Left forelimb (tissue), 1 donor: ENCODE results near the gene ATAD3C.
A peak's percentile ranks its signal among the peaks of the same experiment; 100 is the strongest.
"Not testable (repeated sequence)": the region's sequence is repeated elsewhere in the genome, so short reads cannot be mapped to it uniquely, and the experiment has no call there.

Experiments
- DNase-seq: peaks from one replicate; pipeline ENCODE4 v3.0.0-alpha.2; 2018; ENCODE audit warnings: low spot score

ATAD3C gene

DNA sequence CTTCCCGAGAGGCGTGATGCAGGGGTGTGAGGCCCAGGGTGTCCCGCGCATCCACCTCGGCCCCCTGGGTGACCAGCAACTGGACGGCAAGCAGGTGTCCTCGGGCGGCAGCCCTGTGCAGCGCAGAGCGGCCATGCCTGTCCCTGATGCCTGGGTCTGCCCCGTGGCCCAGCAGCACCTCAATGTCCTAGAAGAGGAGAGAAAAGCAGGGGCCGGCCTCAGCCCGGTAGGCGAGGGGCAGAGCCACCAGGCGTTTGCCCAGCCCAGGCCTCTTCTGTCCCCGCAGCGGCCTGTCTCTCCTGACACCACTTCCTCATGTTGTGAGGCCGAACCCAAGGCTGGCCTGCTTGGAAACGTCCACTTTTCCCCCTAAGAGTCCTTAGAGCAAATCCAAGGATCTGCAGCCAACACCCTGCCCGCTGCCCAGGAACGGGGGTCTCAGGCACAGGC, 30.1 kb upstream of the ATAD3C start:
- peak; percentile 50 for DNase-seq

DNA sequence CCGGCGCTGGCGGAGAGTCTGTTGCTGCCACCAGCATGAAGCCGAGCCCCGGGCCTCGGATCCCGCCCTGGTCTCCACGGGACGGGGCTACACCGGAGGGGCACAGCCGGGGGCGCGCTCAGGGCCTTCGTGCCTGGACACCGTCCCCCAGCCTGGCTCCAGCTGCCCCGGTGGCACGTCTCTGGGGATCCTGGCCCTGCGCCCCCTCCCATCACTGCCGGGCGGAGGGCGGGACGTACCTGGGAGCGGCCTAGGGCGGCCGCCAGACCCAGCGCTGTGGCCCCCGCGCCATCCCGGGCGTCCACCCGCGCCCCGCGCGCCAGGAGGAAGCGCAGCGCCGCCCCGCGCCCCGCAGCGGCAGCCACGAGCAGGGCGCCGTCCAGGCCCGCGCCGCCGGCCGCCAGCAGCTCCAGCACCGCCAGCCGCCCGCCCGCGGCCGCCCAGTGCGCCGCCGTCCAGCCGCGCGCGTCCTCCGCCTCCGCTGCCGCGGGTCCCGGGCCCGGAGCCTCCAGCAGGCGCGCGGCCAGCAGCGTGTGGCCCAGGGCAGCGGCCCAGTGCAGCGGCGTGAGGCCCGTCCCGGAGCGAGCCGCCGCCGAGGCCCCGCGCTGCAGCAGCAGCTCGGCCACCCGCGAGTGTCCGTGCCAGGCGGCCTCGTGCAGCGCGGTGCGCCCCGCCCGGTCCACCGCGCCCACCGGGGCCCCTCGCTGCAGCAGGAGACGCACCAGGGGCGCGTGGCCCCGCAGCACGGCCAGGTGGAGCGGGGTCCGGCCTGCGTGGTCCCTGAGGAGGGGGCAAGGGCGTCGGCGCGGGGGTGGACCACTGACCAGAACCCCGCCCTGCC, 29.5 kb upstream of the ATAD3C start:
- DNase-seq, result peak; percentile 65

- peak; percentile 64 for DNase-seq
Measured at GRCh38 chr1:1420654-1421141, 28.8 kb upstream of the ATAD3C start.

DNA sequence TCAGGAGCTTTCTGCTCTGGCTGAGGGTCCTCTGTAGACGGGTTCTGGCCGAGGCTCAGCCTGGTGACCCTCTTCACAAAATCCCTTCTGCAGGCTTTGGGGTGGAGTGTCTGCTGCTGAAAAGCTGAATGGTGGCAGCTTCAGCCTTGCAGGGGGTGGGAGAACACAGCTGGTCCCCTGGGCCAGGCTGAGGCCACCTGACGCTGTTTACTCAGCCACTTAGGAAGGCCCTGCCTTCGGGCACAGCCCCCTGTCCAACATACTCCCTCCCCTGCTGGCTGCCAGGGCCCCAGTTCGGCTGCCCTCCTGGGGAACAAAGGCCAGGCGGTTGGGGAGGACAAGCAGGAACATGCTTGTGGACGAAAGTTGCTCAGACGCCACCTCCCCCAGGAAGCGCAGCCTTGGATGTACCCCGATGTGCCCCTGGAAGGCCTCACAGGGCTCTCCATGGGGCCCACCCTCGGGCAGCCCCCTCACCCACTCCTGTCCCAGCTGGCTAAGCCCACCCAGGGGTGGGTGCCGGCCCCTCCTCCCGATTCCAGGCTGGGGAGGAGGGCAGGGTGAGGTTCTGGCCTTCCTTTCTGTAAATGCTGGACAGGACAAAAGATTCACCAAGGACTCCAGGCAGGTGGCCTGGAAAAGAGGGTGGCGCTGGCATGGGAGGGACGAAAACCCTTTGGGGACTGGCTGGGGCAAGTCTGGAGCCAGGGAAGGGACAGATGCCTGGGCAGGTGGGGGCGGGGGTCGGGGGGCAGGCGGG, 28.2 kb upstream of the ATAD3C start, which contains the start of gene ANKRD65:
Gene ANKRD65 (minus strand): TSS at position 130 of the 760 bp plus-strand sequence. CDS start 271 bp downstream, outside the sequence.
- DNase-seq, result peak; percentile 59

DNA sequence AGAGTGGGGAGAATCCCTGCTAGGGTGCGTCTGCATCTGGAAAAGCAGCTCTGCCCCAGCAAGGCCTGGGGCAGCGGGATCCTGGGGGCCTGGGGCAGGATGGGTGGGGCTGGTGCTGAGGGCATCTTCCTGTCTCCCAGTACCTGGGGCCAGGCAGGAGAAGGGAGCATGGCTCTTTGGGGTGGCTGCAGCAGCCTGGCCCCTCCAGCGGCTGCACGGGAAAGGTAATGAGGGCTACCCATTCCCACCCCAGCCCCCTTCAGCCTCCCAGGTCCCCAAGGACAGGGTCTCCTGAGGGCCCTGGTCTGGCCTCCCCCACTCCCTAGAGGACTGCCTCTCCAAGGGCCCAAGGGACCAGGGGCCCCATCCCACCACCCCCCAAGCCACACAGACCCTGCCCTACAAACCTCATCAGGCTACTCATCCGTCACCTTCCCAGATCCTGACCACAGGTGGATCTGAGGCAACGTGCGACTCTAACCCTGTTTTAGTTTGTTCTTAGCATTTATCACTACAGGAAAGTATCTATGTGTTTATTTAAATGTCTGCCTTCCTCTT, 27.5 kb upstream of the ATAD3C start:
- DNase-seq, result peak; percentile 42

GRCh38 chr1:1422465-1423244, 26.8 kb upstream of the ATAD3C start:
- peak; percentile 42 for DNase-seq

DNA sequence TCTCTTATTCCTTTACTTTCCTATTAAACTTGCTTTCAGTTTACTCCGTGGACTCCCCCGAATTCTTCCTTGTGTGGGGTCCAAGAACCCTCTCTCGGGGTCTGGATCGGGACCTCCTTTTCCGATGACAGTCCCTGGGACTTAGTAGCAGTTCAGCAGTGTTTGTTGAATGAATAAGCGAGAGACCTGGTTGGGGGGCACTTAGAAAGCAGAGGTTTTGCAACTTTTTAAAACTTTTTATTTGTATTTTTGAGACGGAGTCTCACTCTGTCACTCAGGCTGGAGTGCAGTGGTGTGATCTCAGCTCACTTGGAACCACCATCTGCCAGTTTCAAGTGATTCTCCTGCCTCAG, 26.3 kb upstream of the ATAD3C start:
- DNase-seq, result peak; percentile 45

DNA sequence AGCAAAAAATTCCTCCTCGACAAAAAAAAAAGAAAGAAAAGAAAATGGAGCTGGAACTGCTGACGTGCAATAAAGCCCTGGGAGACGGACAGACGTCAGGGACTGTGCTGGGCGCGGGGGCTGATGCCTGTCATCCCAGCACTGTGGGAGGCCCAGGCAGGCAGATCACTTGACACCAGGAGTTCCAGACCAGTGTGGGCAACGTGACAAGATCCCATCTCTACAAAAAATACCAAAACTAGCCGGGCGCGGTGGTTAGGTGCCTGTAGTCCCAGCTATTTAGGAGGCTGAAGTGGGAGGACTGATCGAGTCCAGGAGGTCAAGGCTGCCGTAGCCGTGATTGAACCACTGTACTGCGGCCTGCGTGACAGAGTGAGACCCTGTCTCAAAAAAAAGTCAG, 24.8 kb upstream of the ATAD3C start:
- DNase-seq, result no peak

GRCh38 chr1:1425426-1425752, 24.1 kb upstream of the ATAD3C start:
- DNase-seq, result no peak

DNA sequence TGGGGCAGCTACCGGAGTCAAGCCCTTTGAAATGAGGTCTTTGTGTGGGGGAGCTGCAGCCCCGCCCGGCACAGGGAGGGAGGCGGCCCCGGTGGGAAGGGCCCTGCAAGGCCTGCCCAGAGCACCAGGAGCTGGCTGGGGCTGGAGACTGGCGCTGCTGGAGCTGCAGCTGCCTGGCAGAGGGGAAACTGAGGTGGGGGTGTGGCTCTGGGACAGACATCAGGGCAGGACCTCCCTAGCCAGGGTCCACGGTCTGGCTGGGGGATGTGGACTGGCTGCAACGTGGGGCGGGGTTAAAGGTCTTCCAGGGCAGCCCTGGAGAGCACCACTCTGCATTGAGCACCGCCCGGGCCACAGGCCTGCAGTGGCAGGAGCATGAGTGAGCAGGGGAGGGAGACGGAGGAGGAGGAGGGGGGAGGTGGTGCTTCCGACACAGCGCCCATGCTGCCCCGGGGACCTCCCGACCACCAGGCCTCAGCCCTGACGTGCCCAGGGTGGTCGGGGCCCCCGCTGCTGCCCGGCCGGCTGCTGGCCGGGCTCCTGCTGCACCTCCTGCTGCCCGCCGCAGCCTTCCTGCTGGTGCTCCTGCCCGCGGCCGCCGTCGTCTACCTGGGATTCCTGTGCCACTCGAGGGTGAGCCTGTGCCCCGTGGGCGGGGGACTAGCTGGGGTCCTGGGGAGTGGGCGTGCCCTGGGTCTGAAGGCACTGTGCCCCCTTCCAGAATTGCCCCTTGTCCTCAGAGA, 23.6 kb upstream of the ATAD3C start:
- DNase-seq, result peak; percentile 61

GRCh38 chr1:1426496-1427105, 22.9 kb upstream of the ATAD3C start:
- peak; percentile 63 for DNase-seq

- peak; percentile 75 for DNase-seq
Measured at GRCh38 chr1:1427106-1427819, 22.2 kb upstream of the ATAD3C start.

- DNase-seq, result no peak
Measured at GRCh38 chr1:1427820-1428148, 21.7 kb upstream of the ATAD3C start.

DNA sequence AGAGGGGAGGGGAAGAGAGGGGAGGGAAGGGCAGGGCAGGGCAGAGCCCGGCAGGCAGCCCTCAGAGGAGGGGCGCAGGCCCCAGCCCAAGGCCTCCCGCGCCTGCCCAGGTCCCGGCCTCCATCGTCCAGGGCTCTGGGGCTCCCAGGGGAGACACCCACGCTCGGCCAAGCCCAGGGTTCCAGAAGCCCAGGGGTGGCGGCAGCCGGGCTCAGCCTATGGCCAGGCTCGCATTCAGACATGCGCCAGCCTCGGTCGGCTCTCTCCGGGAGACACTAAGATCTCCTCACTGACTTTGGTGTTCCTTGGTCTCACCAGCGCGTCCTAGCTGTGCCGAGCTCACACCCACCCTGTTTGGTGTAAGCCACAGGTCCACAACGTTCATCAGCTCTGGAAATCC, 21.3 kb upstream of the ATAD3C start:
- DNase-seq, result no peak

GRCh38 chr1:1428967-1429366, 20.5 kb upstream of the ATAD3C start:
- DNase-seq, result not testable (repeated sequence)

GRCh38 chr1:1429671-1430073, 19.8 kb upstream of the ATAD3C start:
- no peak for DNase-seq

- DNase-seq, result peak; percentile 89
Measured at GRCh38 chr1:1430114-1430982, 19.1 kb upstream of the ATAD3C start.

- peak; percentile 67 for DNase-seq
Measured at GRCh38 chr1:1430992-1431844, 18.3 kb upstream of the ATAD3C start.
